HCT116 (cell line): ENCODE results near the gene CCDC185. TPM values are rescaled to one million over a fixed set of nuclear protein-coding genes. Genes with fewer than 3 reads are reported as not detected.

Source experiments
- ATAC-seq: fragments of 200-7000 bp; cut with Tn5 transposase; 2 replicates; pipeline ENCODE4 v1.9.1; 2020; ENCODE audit warnings: mild to moderate bottlenecking, moderate library complexity
- BruUV-seq: library from RNA; stranded (reverse); fragments of 400-500 nt; replicated peaks from 2 replicates; lab custom pipeline; 2021; lab: Mats Ljungman, UMichigan
- CTCF ChIA-PET: fragments of 300-600 bp; sonication (Branson Sonifier 250); formaldehyde crosslinking; loops from one replicate; lab custom pipeline; 2021; ENCODE audit warnings: antibody characterized with exemption; lab: Charles Lee
- POLR2A ChIA-PET: fragments of 300-600, 350-600 bp; sonication (Branson Sonifier 250); formaldehyde crosslinking; loops from one replicate; lab custom pipeline; 2021; ENCODE audit warnings: antibody characterized with exemption; lab: Charles Lee
- RAD21 ChIA-PET, 2 experiments: fragments of 300-600 bp; sonication (Branson Sonifier 250); formaldehyde crosslinking; loops; one replicate each; lab custom pipeline; 2023; ENCODE audit warnings: low total read pairs in 2 of 2; ENCODE audit not compliant: uncharacterized antibody in 2 of 2, unreplicated experiment in 2 of 2, low non-redundant PET in 1 of 2; lab: Charles Lee
- DNase-seq: peaks from one replicate; pipeline ENCODE4 v3.0.0-alpha.2; 2010; ENCODE audit warnings: low read depth, low spot score
- H2AFZ ChIP-seq: fragments of 200-600 bp; shearing (Covaris generic), sonication (generic); 2 replicates; pipeline ENCODE4 v1.6.1; 2017; ENCODE audit warnings: low read depth, mixed run types, mixed read lengths, antibody characterized with exemption, low read length; ENCODE audit not compliant: poor library complexity, severe bottlenecking
- H3K27ac ChIP-seq: 2 replicates; pipeline ENCODE4 v1.5.1; 2012; ENCODE audit warnings: low read depth, low read length
- H3K27me3 ChIP-seq: fragments of 200-600 bp; sonication (generic); 2 replicates; pipeline ENCODE4 v1.6.1; 2016; ENCODE audit warnings: mixed run types, low read length, mixed read lengths; ENCODE audit not compliant: insufficient read depth
- H3K36me3 ChIP-seq, 2 experiments: fragments of 200-500 bp in 1 of 2; fragments of 200-600 bp in 1 of 2; sonication (Bioruptor generic) in 1 of 2; sonication (generic) in 1 of 2; 2 replicates each; pipeline versions ENCODE4 v1.5.1 to v1.6.1; 2014 to 2016; ENCODE audit warnings: low read length in 2 of 2, inconsistent platforms in 1 of 2, mixed read lengths in 1 of 2, mixed run types in 1 of 2; ENCODE audit not compliant: insufficient read depth in 2 of 2, control insufficient read depth in 1 of 2
- H3K4me1 ChIP-seq, 2 experiments: fragments of 200-600 bp in 1 of 2; sonication (generic) in 1 of 2; 2 replicates each; pipeline versions ENCODE4 v1.5.1 to v1.6.1; 2012 to 2017; ENCODE audit warnings: low read length in 2 of 2, inconsistent platforms in 1 of 2, mild to moderate bottlenecking in 1 of 2, mixed read lengths in 1 of 2, mixed run types in 1 of 2, moderate library complexity in 1 of 2; ENCODE audit not compliant: insufficient read depth in 2 of 2, control insufficient read depth in 1 of 2
- H3K4me2 ChIP-seq: fragments of 200-600 bp; sonication (generic); 2 replicates; pipeline ENCODE4 v1.6.1; 2017; ENCODE audit warnings: mixed run types, low read length, mixed read lengths
- H3K4me3 ChIP-seq, 2 experiments: fragments of 200-600 bp in 1 of 2; sonication (generic) in 1 of 2; replicated peaks in 1 of 2; 2 replicates each; pipeline ENCODE4 v1.5.1; 2011 to 2016; ENCODE audit warnings: low read length in 2 of 2, control low read depth in 1 of 2, low read depth in 1 of 2, mild to moderate bottlenecking in 1 of 2, mixed read lengths in 1 of 2, mixed run types in 1 of 2
- H3K79me2 ChIP-seq: fragments of 200-600 bp; sonication (generic); 2 replicates; pipeline ENCODE4 v1.6.1; 2017; ENCODE audit warnings: mild to moderate bottlenecking, mixed run types, low read length, moderate library complexity, mixed read lengths; ENCODE audit not compliant: insufficient read depth
- H3K9ac ChIP-seq: fragments of 200-600 bp; sonication (generic); 2 replicates; pipeline ENCODE4 v1.6.1; 2016; ENCODE audit warnings: low read length, mixed read lengths
- H3K9me2 ChIP-seq: fragments of 200-600 bp; sonication (generic), shearing (Covaris generic); 2 replicates; pipeline ENCODE4 v1.6.1; 2017; ENCODE audit warnings: mixed run types, mild to moderate bottlenecking, moderate library complexity; ENCODE audit not compliant: insufficient read depth
- H3K9me3 ChIP-seq, 2 experiments: fragments of 200-500 bp in 1 of 2; fragments of 200-600 bp in 1 of 2; sonication (Bioruptor generic) in 1 of 2; sonication (generic) in 1 of 2; 2 replicates each; pipeline ENCODE4 v1.6.1; 2014 to 2017; ENCODE audit warnings: low read length in 2 of 2, mixed read lengths in 2 of 2, inconsistent platforms in 1 of 2, low read depth in 1 of 2, mild to moderate bottlenecking in 1 of 2, mixed run types in 1 of 2, moderate library complexity in 1 of 2; ENCODE audit not compliant: control insufficient read depth in 1 of 2, insufficient read depth in 1 of 2
- H4K20me1 ChIP-seq: fragments of 200-600 bp; sonication (generic), shearing (Covaris generic); 2 replicates; pipeline ENCODE4 v1.6.1; 2017; ENCODE audit warnings: mixed run types, mild to moderate bottlenecking, moderate library complexity; ENCODE audit not compliant: insufficient read depth
- ATF3 ChIP-seq: IDR thresholded peaks from 2 replicates; pipeline ENCODE4 v1.6.1; 2012
- CEBPB ChIP-seq: IDR thresholded peaks from 2 replicates; pipeline ENCODE4 v1.6.1; 2012; ENCODE audit warnings: low read depth
- CTCF ChIP-seq, 3 experiments: fragments of 200-600 bp in 1 of 3; sonication (generic) in 1 of 3; IDR thresholded peaks in 2 of 3; conservative IDR thresholded peaks in 1 of 3; 2 replicates each; pipeline ENCODE4 v1.5.1; 2012 to 2017; ENCODE audit warnings: low read depth in 2 of 3, low read length in 2 of 3, antibody characterized with exemption in 1 of 3, borderline replicate concordance in 1 of 3, control low read depth in 1 of 3, mild to moderate bottlenecking in 1 of 3, mixed read lengths in 1 of 3, mixed run types in 1 of 3, moderate library complexity in 1 of 3; ENCODE audit not compliant: insufficient read depth in 1 of 3
- EGR1 ChIP-seq: IDR thresholded peaks from 2 replicates; pipeline ENCODE4 v1.6.1; 2012; ENCODE audit warnings: low read depth
- ELF1 ChIP-seq: IDR thresholded peaks from 2 replicates; pipeline ENCODE4 v1.6.1; 2012; ENCODE audit warnings: low read depth, borderline replicate concordance
- EZH2phosphoT487 ChIP-seq: fragments of 200-600 bp; IDR thresholded peaks from 2 replicates; pipeline ENCODE4 v1.6.1; 2018; ENCODE audit warnings: antibody characterized with exemption, borderline replicate concordance
- JUND ChIP-seq: IDR thresholded peaks from 2 replicates; pipeline ENCODE4 v1.6.1; 2012
- MAX ChIP-seq: IDR thresholded peaks from 2 replicates; pipeline ENCODE4 v1.6.1; 2012
- POLR2A ChIP-seq: IDR thresholded peaks from 2 replicates; pipeline ENCODE4 v1.7.0; 2011; ENCODE audit warnings: borderline replicate concordance; ENCODE audit not compliant: insufficient read depth, insufficient read length; ENCODE audit errors: extremely low read depth
- RAD21 ChIP-seq: IDR thresholded peaks from 2 replicates; pipeline ENCODE4 v1.6.1; 2012; ENCODE audit warnings: low read depth, mild to moderate bottlenecking
- SIN3A ChIP-seq: IDR thresholded peaks from 2 replicates; pipeline ENCODE4 v1.6.1; 2012; ENCODE audit warnings: low read depth
- SP1 ChIP-seq: IDR thresholded peaks from 2 replicates; pipeline ENCODE4 v1.6.1; 2012; ENCODE audit warnings: low read depth
- TCF7L2 ChIP-seq: IDR thresholded peaks from 2 replicates; pipeline ENCODE4 v1.7.0; 2011; ENCODE audit warnings: borderline replicate concordance, inconsistent platforms; ENCODE audit not compliant: insufficient read depth, insufficient read length; ENCODE audit errors: extremely low read depth
- YY1 ChIP-seq: IDR thresholded peaks from 2 replicates; pipeline ENCODE4 v1.6.1; 2011; ENCODE audit warnings: low read length, low read depth, moderate library complexity, mild to moderate bottlenecking; ENCODE audit not compliant: insufficient replicate concordance; ENCODE audit errors: extremely low read depth
- ZBTB33 ChIP-seq: IDR thresholded peaks from 2 replicates; pipeline ENCODE4 v1.6.1; 2011; ENCODE audit warnings: mild to moderate bottlenecking, low read length, moderate library complexity; ENCODE audit not compliant: insufficient replicate concordance; ENCODE audit errors: extremely low read depth
- ZFX ChIP-seq: fragments of 450-650 bp; IDR thresholded peaks from 2 replicates; pipeline ENCODE4 v1.6.1; 2017
- ZNF274 ChIP-seq: fragments of 200-500 bp; sonication (Bioruptor generic); IDR thresholded peaks from 2 replicates; pipeline ENCODE4 v1.6.1; 2014; ENCODE audit warnings: mild to moderate bottlenecking, low read depth, low read length, inconsistent platforms
- intact Hi-C: fragments of 100-400 bp; cut with micrococcal nuclease; formaldehyde crosslinking; loops from 2 replicates; pipeline ENCODE4 v1.10.0; 2022
- total RNA-seq: library from RNA; stranded (reverse); gene quantifications from one replicate; pipeline ENCODE4 v1.2.1, GENCODE V29; 2021; ENCODE audit not compliant: unreplicated experiment

Gene CCDC185
- total RNA-seq, 1 experiment from 2014 or later: not detected

- POLR2A ChIA-PET: no interaction called here
- H3K27me3 ChIP-seq: no peaks in the 10 kb centered on the region
- H4K20me1 ChIP-seq: no peaks in the 10 kb centered on the region
- ATAC-seq (no peak), DNase-seq (no peak)
- H3K9me3 ChIP-seq: no peaks in the 10 kb centered on the region
- no TSS peak for BruUV-seq
- intact Hi-C loops: no loop called here
- RAD21 ChIA-PET: no interaction called here
- no peaks in the 10 kb centered on the region for H3K79me2 ChIP-seq
- H3K36me3 ChIP-seq: no peaks in the 10 kb centered on the region
- peaks cover 0 to 5% of the 10 kb centered on the region in 2 experiments; a peak in 1 of 4 replicates for H3K4me1 ChIP-seq
- no peaks in the 10 kb centered on the region for H3K9me2 ChIP-seq
- CTCF ChIA-PET: no interaction called here
- no peak overlapping the region for H3K27ac ChIP-seq
- no peak overlapping the region for H3K4me2 ChIP-seq
- H2AFZ ChIP-seq: no peak overlapping the region
- TF ChIP-seq EZH2phosphoT487: no peak
- no peak for TF ChIP-seq TCF7L2
- no peak for TF ChIP-seq EGR1
- no peak for TF ChIP-seq JUND
- no peak for TF ChIP-seq ATF3
- no peak for TF ChIP-seq ZNF274
- no peak for TF ChIP-seq MAX
- no peak for TF ChIP-seq CTCF (IDR thresholded peaks at IDR 0.05 in 2 of 3, conservative IDR thresholded peaks at IDR 0.05 in 1 of 3; ENCODE audit: borderline replicate concordance in 1 of 3, insufficient read depth in 1 of 3, low read depth in 2 of 3, low read length in 2 of 3)
- no peak for TF ChIP-seq ELF1
- TF ChIP-seq ZBTB33: no peak
- TF ChIP-seq CEBPB: no peak
- TF ChIP-seq POLR2A: no peak
- TF ChIP-seq SP1: no peak
- TF ChIP-seq YY1: no peak
- no peak for TF ChIP-seq RAD21
- TF ChIP-seq ZFX: no peak
- no peak for TF ChIP-seq SIN3A
- no peak overlapping the region for H3K4me3 ChIP-seq
- H3K9ac ChIP-seq: no peak overlapping the region
These were observed 24.2 kb downstream of the CCDC185 start for GRCh38 chr1:223417444-223417843.
